Measurements from ENCODE around the gene NDUFB10.

The NDUFB10 gene

GRCh38 chr16:1946495-1947368 lies 12.6 kb upstream of the NDUFB10 start:
- no peak overlapping the region for H2AFZ ChIP-seq (ENCODE audit: low read length)
- H3F3A ChIP-seq (ENCODE audit: insufficient read depth, low read length), result no peaks in the 10 kb centered on the region
- H3K9ac ChIP-seq (ENCODE audit: low read length), result no peak overlapping the region
- H3K27me3 ChIP-seq (ENCODE audit: insufficient read depth, low read length), result peaks cover 15% of the 10 kb centered on the region
- H3K9me2 ChIP-seq (ENCODE audit: low read depth, low read length), result no peaks in the 10 kb centered on the region
- no peaks in the 10 kb centered on the region for H4K20me1 ChIP-seq (ENCODE audit: insufficient read depth, low read length)
- H3K36me3 ChIP-seq (ENCODE audit: insufficient read depth, low read length), result no peaks in the 10 kb centered on the region
- no peak overlapping the region for H3K4me2 ChIP-seq (ENCODE audit: low read length)
- no peaks in the 10 kb centered on the region for H3K79me2 ChIP-seq (ENCODE audit: insufficient read depth, low read length)
- no peak for TF ChIP-seq EZH2 (IDR thresholded peaks at IDR 0.05; ENCODE audit: borderline replicate concordance, low read length)
- TF ChIP-seq CTCF (IDR thresholded peaks at IDR 0.05; ENCODE audit: low read length), result no peak
- H3K4me3 ChIP-seq (ENCODE audit: low read depth, low read length, poor library complexity, severe bottlenecking), result no peak overlapping the region
- peaks cover 10% of the 10 kb centered on the region for H3K4me1 ChIP-seq (ENCODE audit: insufficient read depth, low read length, severe bottlenecking)
- no peaks in the 10 kb centered on the region for H3K9me3 ChIP-seq (ENCODE audit: low read length)
- no peak overlapping the region for H3K27ac ChIP-seq (ENCODE audit: low read depth, low read length, poor library complexity, severe bottlenecking)

DNA sequence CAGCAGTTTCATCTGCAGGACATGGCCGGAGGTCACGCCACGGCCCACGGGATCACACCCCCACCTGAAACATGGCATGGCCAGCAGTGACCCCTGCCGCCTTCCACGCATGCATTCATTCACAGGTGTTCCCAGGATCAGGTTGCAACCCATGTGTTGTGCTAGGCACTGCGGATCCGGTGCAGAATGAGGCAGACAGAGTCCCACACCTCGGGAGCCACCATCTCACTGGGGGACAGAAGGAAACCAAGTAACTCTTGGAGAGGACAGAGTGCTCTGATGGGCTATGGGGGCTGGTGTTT lies 12.0 kb upstream of the NDUFB10 start:
- Histone ChIP-seq H3K79me2 (ENCODE audit: insufficient read depth, low read length) (no peaks in the 10 kb centered on the region), H3K27ac (ENCODE audit: low read depth, low read length, poor library complexity, severe bottlenecking) (no peak overlapping the region), H3K9me2 (ENCODE audit: low read depth, low read length) (no peaks in the 10 kb centered on the region), H3K9me3 (ENCODE audit: low read length) (no peaks in the 10 kb centered on the region), H3K4me1 (ENCODE audit: insufficient read depth, low read length, severe bottlenecking) (peaks cover 4% of the 10 kb centered on the region), H2AFZ (ENCODE audit: low read length) (no peak overlapping the region), H3K9ac (ENCODE audit: low read length) (no peak overlapping the region), H4K20me1 (ENCODE audit: insufficient read depth, low read length) (no peaks in the 10 kb centered on the region), H3K4me2 (ENCODE audit: low read length) (no peak overlapping the region), H3K27me3 (ENCODE audit: insufficient read depth, low read length) (peaks cover 15% of the 10 kb centered on the region), H3K36me3 (ENCODE audit: insufficient read depth, low read length) (no peaks in the 10 kb centered on the region), H3K4me3 (ENCODE audit: low read depth, low read length, poor library complexity, severe bottlenecking) (no peak overlapping the region), H3F3A (ENCODE audit: insufficient read depth, low read length) (no peaks in the 10 kb centered on the region)
- no peak for TF ChIP-seq CTCF (IDR thresholded peaks at IDR 0.05; ENCODE audit: low read length)
- TF ChIP-seq EZH2 (IDR thresholded peaks at IDR 0.05; ENCODE audit: borderline replicate concordance, low read length), result no peak

DNA sequence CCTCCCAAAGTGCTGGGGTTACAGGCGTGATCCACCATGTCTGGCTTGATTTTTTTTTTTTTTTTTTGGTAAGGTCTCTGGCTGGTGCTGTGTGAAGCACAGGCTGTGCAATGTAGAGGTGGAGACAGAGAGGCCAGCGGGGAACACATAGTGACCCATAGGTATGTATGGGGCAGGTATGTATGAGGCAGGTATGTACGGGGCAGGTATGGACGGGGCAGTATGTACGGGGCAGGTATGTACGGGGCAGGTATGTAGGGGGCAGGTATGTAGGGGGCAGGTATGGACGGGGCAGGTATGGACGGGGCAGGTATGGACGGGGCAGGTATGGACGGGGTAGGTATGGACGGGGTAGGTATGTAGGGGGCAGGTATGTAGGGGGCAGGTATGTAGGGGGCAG lies 9.8 kb upstream of the NDUFB10 start:
- H3K4me1 ChIP-seq (ENCODE audit: insufficient read depth, low read length, severe bottlenecking), result no peaks in the 10 kb centered on the region
- TF ChIP-seq EZH2 (IDR thresholded peaks at IDR 0.05; ENCODE audit: borderline replicate concordance, low read length), result no peak
- TF ChIP-seq CTCF (IDR thresholded peaks at IDR 0.05; ENCODE audit: low read length), result no peak
- no peak overlapping the region for H3K27ac ChIP-seq (ENCODE audit: low read depth, low read length, poor library complexity, severe bottlenecking)
- H2AFZ ChIP-seq (ENCODE audit: low read length), result no peak overlapping the region
- H4K20me1 ChIP-seq (ENCODE audit: insufficient read depth, low read length), result no peaks in the 10 kb centered on the region
- H3K27me3 ChIP-seq (ENCODE audit: insufficient read depth, low read length), result peaks cover 19% of the 10 kb centered on the region
- no peak overlapping the region for H3K9ac ChIP-seq (ENCODE audit: low read length)
- H3K4me3 ChIP-seq (ENCODE audit: low read depth, low read length, poor library complexity, severe bottlenecking), result no peak overlapping the region
- H3K79me2 ChIP-seq (ENCODE audit: insufficient read depth, low read length), result no peaks in the 10 kb centered on the region
- no peaks in the 10 kb centered on the region for H3K36me3 ChIP-seq (ENCODE audit: insufficient read depth, low read length)
- no peaks in the 10 kb centered on the region for H3K9me2 ChIP-seq (ENCODE audit: low read depth, low read length)
- H3F3A ChIP-seq (ENCODE audit: insufficient read depth, low read length), result no peaks in the 10 kb centered on the region
- no peak overlapping the region for H3K4me2 ChIP-seq (ENCODE audit: low read length)
- no peaks in the 10 kb centered on the region for H3K9me3 ChIP-seq (ENCODE audit: low read length)
